GM12891 (cell line): ENCODE results near the gene A1CF.
"Not testable (repeated sequence)": the region's sequence is repeated elsewhere in the genome, so short reads cannot be mapped to it uniquely, and the experiment has no call there.

Source experiments
- DNase-seq: peaks from one replicate; pipeline ENCODE4 v3.0.0; 2011; ENCODE audit warnings: low spot score; ENCODE audit not compliant: insufficient read length
- FAIRE-seq: peaks from 2 replicates; lab custom pipeline; 2011; peaks lifted over from hg19 to GRCh38; lab: Jason Lieb, UNC
- PAX5 ChIP-seq: IDR thresholded peaks from 2 replicates; pipeline ENCODE4 v1.6.1; 2011; ENCODE audit warnings: low read length, moderate library complexity, mild to moderate bottlenecking; ENCODE audit not compliant: insufficient read depth, severe bottlenecking
- POLR2A ChIP-seq: IDR thresholded peaks from 2 replicates; pipeline ENCODE4 v1.6.1; 2011; ENCODE audit warnings: low read depth, low read length, control low read depth
- POLR2AphosphoS5 ChIP-seq: IDR thresholded peaks from 2 replicates; pipeline ENCODE4 v1.6.1; 2011; ENCODE audit warnings: low read depth, low read length, control low read depth
- POU2F2 ChIP-seq: IDR thresholded peaks from 2 replicates; pipeline ENCODE4 v1.6.1; 2011; ENCODE audit warnings: low read depth, mild to moderate bottlenecking, control low read depth, low read length, moderate library complexity
- SPI1 ChIP-seq: IDR thresholded peaks from 2 replicates; pipeline ENCODE4 v1.6.1; 2011; ENCODE audit warnings: low read depth, low read length, control low read depth
- TAF1 ChIP-seq: IDR thresholded peaks from 2 replicates; pipeline ENCODE4 v1.6.1; 2011; ENCODE audit warnings: low read depth, low read length, control low read depth

The A1CF gene

DNA sequence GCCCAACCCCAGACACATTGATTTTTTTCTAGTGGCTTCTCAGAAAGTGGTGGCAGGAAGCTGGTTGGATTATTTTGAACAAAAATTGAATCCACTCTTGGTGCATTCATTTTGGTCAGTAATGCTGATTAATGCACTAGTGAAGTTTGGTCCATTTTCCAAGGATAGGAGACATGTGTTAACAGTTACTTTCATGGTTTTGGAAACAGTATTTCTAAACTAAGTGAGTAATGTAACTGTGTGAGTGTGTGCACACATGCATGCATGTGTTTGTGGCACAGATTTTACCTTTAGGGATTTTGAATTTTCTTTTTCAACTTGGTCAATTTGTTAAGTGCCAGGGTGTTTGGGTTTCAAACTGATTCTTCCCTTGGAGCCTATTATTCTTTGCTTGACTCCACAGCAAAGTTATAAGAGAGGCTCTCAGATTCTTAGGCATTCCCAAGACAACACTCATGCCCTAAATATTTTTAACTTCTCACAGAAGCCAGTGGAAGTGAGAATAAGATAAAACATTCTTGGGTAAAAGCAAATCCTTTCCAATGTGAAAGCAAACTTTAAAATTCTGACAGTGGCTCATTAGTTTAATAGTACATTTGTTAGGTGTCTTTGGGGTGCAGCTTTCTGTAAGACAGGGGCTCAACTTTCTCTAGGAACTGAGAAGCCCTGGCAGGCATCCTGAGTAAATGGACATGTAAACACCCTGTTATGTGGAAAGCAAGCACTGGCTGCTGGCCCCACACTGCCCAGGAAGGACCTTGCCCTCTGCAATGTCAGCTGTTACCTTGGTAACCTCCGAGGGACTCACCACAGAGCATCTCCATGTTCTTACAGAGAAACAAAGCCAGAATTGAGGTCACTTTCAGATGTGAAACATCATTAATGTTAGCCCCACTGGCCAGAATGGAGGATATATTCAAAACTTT, 77.3 kb downstream of the A1CF start:
- no peak for TF ChIP-seq POLR2A
- TF ChIP-seq POU2F2 = no peak
- TF ChIP-seq TAF1 = no peak
- no peak for TF ChIP-seq PAX5
- TF ChIP-seq POLR2AphosphoS5 = no peak
- TF ChIP-seq SPI1 = no peak
- DNase-seq (no peak), FAIRE-seq (no peak)

- DNase-seq = no peak
- FAIRE-seq = no peak
- no peak for TF ChIP-seq PAX5
These were observed 79.3 kb downstream of the A1CF start for GRCh38 chr10:50805981-50806622.

GRCh38 chr10:50799595-50799994, 85.8 kb downstream of the A1CF start:
- DNase-seq = no peak
- FAIRE-seq = no peak
- no peak for TF ChIP-seq POLR2AphosphoS5
- no peak for TF ChIP-seq PAX5
- no peak for TF ChIP-seq SPI1
- no peak for TF ChIP-seq TAF1
- no peak for TF ChIP-seq POLR2A
- no peak for TF ChIP-seq POU2F2

DNA sequence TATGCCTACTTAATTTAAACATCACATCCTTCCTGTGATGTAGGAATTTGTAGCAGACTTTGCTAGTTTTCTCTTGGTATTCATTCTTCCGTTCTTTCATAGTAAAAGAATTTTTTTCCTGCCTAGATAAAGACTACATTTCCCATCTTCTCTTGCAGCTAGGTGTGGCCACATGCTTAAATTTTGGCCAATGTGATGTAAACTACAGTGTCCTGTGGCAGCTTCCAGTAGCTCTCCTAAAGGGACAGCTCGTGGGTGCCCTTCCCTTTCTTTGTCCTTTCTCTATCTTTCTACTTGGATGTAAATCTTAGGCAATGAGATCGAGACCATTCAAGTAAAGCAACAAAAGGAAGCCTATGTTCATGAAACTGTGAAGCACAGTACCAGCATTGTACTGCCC, 87.1 kb downstream of the A1CF start:
- no peak for FAIRE-seq
- no peak for TF ChIP-seq PAX5
- DNase-seq = no peak

GRCh38 chr10:50796693-50797092, 88.7 kb downstream of the A1CF start:
- DNase-seq (no peak), FAIRE-seq (no peak)
- TF ChIP-seq POU2F2 = no peak
- TF ChIP-seq SPI1 = no peak
- no peak for TF ChIP-seq PAX5
- TF ChIP-seq POLR2A = no peak
- no peak for TF ChIP-seq POLR2AphosphoS5
- TF ChIP-seq TAF1 = no peak

DNA sequence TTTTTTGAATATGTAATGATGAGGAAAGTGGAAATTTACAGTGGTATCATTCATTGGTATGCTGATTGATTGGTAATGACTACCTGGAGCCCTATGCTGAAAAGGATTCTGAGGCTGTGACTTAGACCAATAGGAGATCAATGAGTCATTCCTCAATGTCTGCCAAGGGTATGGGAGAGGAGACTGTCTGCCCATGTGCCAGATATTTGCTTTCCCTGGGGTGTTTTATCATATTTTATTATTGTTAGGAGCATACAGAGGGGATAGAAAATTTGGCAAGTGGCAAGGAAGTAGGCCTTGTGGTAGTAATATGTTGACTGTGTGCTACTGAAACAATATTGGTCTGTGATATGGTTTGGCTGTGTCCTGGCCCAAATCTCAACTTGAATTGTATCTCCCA, 90.9 kb downstream of the A1CF start:
- FAIRE-seq (no peak), DNase-seq (no peak)
- TF ChIP-seq POLR2A (no peak), PAX5 (no peak), TAF1 (no peak), POU2F2 (no peak), POLR2AphosphoS5 (no peak), SPI1 (no peak)

DNA sequence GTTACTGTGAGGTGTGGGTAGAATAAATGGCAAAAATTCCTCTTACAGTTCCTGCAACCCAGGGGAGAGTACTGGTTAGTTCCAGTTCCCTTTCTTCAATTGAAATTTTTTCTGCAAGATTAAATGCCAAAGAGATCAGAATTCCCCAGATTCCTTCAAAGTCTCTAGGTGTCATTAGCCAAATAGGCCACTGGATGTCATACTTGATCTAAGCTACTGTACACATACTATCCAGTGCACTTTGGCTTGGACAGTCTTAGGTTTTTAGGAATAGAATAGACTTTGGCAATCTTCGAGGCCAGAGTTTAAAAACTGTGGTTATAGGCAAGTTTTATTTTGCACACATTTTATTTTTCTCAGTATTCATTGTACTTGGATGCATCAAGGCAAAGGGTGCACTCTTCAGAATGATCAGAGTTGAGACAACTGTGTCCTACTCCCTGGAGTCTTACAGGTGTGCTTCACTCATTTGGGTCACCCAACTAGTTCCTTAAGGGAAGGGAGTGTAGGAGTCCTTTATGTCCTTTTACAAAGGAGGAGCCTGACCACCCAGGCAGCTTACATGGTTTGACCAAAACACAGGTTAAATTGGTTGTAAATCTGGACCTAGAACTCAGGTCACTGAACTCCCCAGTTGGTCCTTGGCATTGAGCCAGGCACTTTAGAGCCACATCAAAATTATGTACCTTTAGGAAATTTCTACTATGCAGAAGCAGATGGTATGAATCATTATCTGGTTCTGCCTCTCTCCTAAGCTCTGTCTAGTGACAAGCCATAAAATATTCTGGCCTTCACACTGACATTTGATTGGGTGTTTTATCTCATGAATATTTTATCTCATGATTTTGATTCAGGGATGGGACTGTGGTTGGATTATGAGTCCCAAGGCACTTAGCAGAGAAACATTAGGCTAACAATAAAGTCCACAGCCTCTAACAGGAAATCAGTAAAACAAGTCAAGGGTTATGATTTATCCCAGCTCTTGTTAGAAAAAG, 96.2 kb downstream of the A1CF start:
- TF ChIP-seq POLR2AphosphoS5 (no peak), TAF1 (no peak), SPI1 (no peak), POLR2A (no peak), PAX5 (no peak), POU2F2 (no peak)
- FAIRE-seq (no peak), DNase-seq (no peak)

DNA sequence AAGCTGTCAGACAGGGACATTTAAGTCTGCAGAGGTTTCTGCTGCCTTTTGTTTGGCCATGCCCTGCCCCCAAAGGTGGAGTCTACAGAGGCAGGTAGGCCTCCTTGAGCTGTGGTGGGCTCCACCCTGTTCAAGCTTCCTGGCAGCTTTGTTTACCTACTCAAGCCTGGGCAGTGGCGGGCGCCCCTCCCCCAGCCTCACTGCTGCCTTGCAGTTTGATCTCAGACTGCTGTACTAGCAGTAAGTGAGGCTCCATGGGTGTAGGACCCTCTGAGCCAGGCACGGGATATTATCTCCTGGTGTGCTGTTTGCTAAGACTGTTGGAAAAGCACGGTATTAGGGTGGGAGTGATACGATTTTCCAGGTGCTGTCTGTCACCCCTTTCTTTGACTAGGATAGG, 97.5 kb downstream of the A1CF start:
- not testable (repeated sequence) for DNase-seq, FAIRE-seq

GRCh38 chr10:50782017-50782416, 103.4 kb downstream of the A1CF start:
- not testable (repeated sequence) for FAIRE-seq, DNase-seq

DNA sequence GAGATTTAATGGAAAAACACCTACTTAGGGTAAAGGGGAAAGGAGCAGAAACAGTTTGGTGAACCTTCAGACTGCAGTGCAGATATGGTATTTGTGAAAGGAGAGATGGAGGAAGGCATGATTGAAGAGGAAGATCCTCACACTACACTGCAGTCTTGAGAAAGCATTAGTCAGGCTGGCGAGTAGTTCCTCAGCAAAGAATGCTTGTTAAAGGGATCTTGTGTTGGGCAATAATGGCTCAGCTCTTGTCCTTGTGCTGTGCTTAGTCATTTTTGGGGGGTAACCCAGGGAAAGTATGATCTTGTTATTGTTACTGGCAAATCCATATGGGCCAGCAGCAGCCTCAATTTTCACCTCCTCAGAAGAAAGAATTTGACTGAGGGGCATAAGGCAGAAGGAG, 105.4 kb downstream of the A1CF start:
- not testable (repeated sequence) for DNase-seq, FAIRE-seq

- not testable (repeated sequence) for DNase-seq, FAIRE-seq
These were observed 110.6 kb downstream of the A1CF start for GRCh38 chr10:50774868-50775267.

DNA sequence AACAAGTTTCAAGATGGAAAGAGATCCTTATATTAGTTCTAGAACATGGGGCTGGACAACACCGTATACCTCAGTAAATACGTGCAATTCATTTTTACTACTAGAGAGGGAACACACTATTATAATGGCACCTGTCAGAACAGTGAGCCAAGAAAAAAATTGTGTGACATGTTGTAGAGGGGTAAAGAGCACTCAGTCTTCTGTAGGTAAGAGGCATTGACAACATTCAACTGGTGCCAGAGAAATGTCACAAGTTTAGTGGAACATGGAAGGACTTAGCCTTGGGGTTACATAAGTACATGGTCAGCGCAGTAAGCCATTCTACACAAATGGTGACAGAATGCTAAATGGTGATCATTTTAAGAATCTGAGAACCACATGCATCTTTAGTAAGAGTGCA, 113.4 kb downstream of the A1CF start:
- FAIRE-seq, DNase-seq: not testable (repeated sequence)

DNA sequence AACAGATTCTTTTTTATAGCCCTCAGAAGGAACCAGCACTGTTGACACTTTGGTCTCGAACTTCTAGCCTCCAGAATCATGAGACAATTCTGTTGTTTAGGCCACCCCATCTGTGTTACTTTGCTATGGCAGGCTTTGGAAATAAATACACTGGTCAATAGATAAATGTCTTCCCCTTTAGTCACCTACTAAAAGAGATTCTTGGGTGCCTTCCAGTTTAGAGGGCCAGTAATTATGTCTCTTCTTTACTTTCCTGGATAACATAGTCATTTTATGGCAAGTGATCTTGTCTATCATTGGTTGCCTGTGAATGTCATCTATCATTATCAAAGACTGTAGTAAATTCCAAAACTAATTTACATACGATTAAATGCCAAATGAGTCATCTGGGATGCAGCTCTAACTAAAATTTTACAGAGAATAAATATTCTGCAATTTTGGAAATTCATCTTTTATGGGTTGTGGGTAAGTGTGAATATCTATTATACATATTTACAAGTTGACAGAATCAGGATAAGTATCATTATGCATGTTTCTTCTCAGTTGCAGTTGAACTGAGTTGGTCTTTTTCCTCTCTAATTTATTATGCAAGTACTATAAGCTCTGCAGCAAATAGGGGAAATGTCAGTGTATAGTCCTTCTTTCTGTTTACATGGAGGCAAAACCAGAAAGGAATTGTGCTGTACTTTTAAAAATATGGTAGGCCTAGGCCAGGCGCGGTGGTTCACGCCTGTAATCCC, 118.5 kb downstream of the A1CF start:
- FAIRE-seq = not testable (repeated sequence)

More for the DNA sequence above, 118.5 kb downstream of the A1CF start:
- DNase-seq = not testable (repeated sequence)
